Chondrocyte (in vitro differentiated cells): ENCODE results near the gene PHLDB3. TPM values are rescaled to one million over a fixed set of nuclear protein-coding genes. Genes with fewer than 3 reads are reported as not detected.

Experiments
- DNase-seq: peaks from one replicate; pipeline ENCODE4 v3.0.0; 2021; ENCODE audit warnings: mixed read lengths, low spot score
- H3K27ac Mint-ChIP-seq: one replicate; pipeline ENCODE4 v1.8.0; 2021; ENCODE audit warnings: mild to moderate bottlenecking, moderate library complexity, mixed read lengths; ENCODE audit not compliant: unreplicated experiment
- H3K27me3 Mint-ChIP-seq: 2 replicates; pipeline ENCODE4 v1.8.0; 2021; ENCODE audit warnings: low read depth, mixed read lengths
- H3K36me3 Mint-ChIP-seq: 2 replicates; pipeline ENCODE4 v1.8.0; 2021; ENCODE audit warnings: low read depth, mixed read lengths
- H3K4me1 Mint-ChIP-seq: 2 replicates; pipeline ENCODE4 v1.8.0; 2021; ENCODE audit warnings: low read depth, mild to moderate bottlenecking, mixed read lengths
- H3K4me3 Mint-ChIP-seq: one replicate; pipeline ENCODE4 v1.8.0; 2021; ENCODE audit warnings: mild to moderate bottlenecking, moderate library complexity, mixed read lengths; ENCODE audit not compliant: unreplicated experiment
- H3K9me3 Mint-ChIP-seq: 2 replicates; pipeline ENCODE4 v1.8.0; 2021; ENCODE audit warnings: low read depth, mixed read lengths
- total RNA-seq: library from RNA; stranded (reverse); gene quantifications from 3 replicates; pipeline ENCODE4 v1.2.1, GENCODE V29; 2021
- TF ChIP-seq, protein P1 (sequence below): fragments of 200-600 bp; sonication (generic); IDR thresholded peaks from 2 replicates; pipeline ENCODE4 v1.5.0; 2021; ENCODE audit warnings: antibody characterized with exemption, mild to moderate bottlenecking, moderate library complexity

The PHLDB3 gene
- total RNA-seq, 1 donor from 2014 or later = 7.0 TPM

DNA sequence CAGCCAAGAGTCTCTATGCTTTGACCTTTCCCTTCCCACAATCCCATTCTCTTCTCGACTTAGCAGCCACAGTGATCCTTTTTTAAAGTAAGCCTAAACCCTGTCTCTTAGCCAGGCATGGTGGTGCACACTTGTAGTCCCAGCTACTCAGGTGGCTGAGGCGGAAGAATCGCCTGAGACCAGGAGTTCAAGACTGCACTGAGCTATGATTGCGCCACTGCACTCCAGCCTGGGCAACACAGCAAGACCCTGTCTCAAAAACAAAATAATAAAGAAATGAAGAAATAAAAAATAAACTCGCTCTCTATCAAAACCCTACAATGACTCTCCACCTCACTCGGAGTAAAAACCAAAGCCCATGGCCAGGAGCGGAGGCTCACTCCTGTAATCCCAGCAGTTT, 75.2 kb downstream of the PHLDB3 start:
- no peak for DNase-seq
- no peak overlapping the region for H3K4me3 Mint-ChIP-seq
- no peaks in the 10 kb centered on the region for H3K36me3 Mint-ChIP-seq
- no peaks in the 10 kb centered on the region for H3K9me3 Mint-ChIP-seq
- peaks cover 4% of the 10 kb centered on the region for H3K4me1 Mint-ChIP-seq
- H3K27ac Mint-ChIP-seq = no peak overlapping the region
- TF ChIP-seq, protein P1, sequence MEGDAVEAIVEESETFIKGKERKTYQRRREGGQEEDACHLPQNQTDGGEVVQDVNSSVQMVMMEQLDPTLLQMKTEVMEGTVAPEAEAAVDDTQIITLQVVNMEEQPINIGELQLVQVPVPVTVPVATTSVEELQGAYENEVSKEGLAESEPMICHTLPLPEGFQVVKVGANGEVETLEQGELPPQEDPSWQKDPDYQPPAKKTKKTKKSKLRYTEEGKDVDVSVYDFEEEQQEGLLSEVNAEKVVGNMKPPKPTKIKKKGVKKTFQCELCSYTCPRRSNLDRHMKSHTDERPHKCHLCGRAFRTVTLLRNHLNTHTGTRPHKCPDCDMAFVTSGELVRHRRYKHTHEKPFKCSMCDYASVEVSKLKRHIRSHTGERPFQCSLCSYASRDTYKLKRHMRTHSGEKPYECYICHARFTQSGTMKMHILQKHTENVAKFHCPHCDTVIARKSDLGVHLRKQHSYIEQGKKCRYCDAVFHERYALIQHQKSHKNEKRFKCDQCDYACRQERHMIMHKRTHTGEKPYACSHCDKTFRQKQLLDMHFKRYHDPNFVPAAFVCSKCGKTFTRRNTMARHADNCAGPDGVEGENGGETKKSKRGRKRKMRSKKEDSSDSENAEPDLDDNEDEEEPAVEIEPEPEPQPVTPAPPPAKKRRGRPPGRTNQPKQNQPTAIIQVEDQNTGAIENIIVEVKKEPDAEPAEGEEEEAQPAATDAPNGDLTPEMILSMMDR = no peak
- H3K27me3 Mint-ChIP-seq = peaks cover 8% of the 10 kb centered on the region

DNA sequence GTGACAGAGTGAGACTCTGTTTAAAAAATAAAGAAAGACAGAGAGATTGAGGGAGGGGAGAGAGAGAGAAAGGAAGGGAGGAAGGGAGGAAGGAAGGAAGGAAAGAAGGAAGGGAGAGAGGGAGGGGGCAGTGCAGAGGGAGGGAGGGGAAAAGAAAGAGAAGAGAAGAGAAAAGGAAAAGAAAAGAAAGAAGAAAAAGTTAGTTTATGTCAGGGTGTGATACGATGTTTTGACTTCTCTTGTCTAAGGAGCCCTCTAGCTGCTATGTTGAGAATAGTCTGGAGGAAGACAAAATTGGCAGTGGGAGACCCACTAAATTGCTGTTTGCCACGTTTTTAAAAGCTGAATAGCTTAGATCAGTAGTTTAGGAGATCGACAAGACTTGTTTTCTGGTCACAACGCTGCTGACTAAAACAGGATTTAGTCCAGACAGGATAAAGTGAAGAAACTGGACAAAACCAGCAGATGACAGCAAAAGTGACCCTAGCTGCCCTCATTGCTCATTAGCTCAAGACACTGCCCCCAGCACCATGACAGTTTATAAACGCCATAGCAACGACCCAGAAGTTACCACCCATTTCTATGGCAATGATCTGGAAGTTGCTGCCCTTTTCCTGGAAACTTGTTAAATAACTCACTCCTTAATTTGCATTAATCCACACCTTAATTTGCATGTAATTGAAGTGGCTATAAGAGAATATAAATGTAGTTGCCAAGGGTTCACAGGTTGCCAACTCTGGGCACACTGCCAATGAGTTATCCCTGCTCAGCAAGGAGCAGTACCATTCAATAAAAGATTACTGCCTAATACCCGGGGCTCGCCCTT, 78.8 kb downstream of the PHLDB3 start:
- no peak overlapping the region for H3K4me3 Mint-ChIP-seq
- DNase-seq = no peak
- H3K4me1 Mint-ChIP-seq = peaks cover 4% of the 10 kb centered on the region
- no peaks in the 10 kb centered on the region for H3K36me3 Mint-ChIP-seq
- TF ChIP-seq, protein P1 = peak; percentile 71
- peaks cover 10% of the 10 kb centered on the region for H3K27me3 Mint-ChIP-seq
- H3K9me3 Mint-ChIP-seq = no peaks in the 10 kb centered on the region
- no peak overlapping the region for H3K27ac Mint-ChIP-seq

Other genes with a start within 250 kb of the PHLDB3 start
- gene PSG9, start 235.2 kb downstream of the PHLDB3 start, total RNA-seq = 0.48 TPM in 1 of 3 replicates, not detected in the others
- gene CD177, start 151.1 kb downstream of the PHLDB3 start, total RNA-seq = not detected in 3 replicates
- not detected in 3 replicates for gene TEX101, start 89.9 kb downstream of the PHLDB3 start, total RNA-seq
- 0.39 to 1.0 TPM (median 0.59 TPM) in 3 replicates for gene LYPD3, start 39.1 kb downstream of the PHLDB3 start, total RNA-seq
- gene ETHE1, start 22.5 kb upstream of the PHLDB3 start, total RNA-seq = 31.5 to 38.9 TPM (median 33.0 TPM) in 3 replicates
- 4.1 to 6.0 TPM (median 5.1 TPM) in 3 replicates for gene ZNF575, start 28.4 kb upstream of the PHLDB3 start, total RNA-seq
- 22.8 to 30.5 TPM (median 30.4 TPM) in 3 replicates for gene XRCC1, start 70.8 kb upstream of the PHLDB3 start, total RNA-seq
- 0.51 to 2.3 TPM (median 1.6 TPM) in 3 replicates for gene PINLYP, start 71.1 kb upstream of the PHLDB3 start, total RNA-seq
- 40.0 to 43.1 TPM (median 41.7 TPM) in 3 replicates for gene IRGQ, start 91.4 kb upstream of the PHLDB3 start, total RNA-seq
- 11.9 to 17.6 TPM (median 12.1 TPM) in 3 replicates for gene ZNF576, start 91.8 kb upstream of the PHLDB3 start, total RNA-seq
- gene SRRM5, start 107.3 kb upstream of the PHLDB3 start, total RNA-seq = 0.12 to 0.27 TPM in 2 of 3 replicates, not detected in the other
- 50.7 to 53.9 TPM (median 52.5 TPM) in 3 replicates for gene ZNF428, start 114.9 kb upstream of the PHLDB3 start, total RNA-seq
- 5.6 to 7.1 TPM (median 6.1 TPM) in 3 replicates for gene CADM4, start 135.1 kb upstream of the PHLDB3 start, total RNA-seq
- 16.3 to 23.6 TPM (median 19.9 TPM) in 3 replicates for gene PLAUR, start 165.4 kb upstream of the PHLDB3 start, total RNA-seq
- gene IRGC, start 211.3 kb upstream of the PHLDB3 start, total RNA-seq = not detected in 3 replicates